HG02884 (cell line): ENCODE results near the gene NINJ1.

Source experiments
- ATAC-seq: cut with Tn5 transposase; IDR thresholded peaks from one replicate; pipeline ENCODE4 v1.9.1; 2021; ENCODE audit warnings: mild to moderate bottlenecking, moderate library complexity; ENCODE audit not compliant: unreplicated experiment

The NINJ1 gene

DNA sequence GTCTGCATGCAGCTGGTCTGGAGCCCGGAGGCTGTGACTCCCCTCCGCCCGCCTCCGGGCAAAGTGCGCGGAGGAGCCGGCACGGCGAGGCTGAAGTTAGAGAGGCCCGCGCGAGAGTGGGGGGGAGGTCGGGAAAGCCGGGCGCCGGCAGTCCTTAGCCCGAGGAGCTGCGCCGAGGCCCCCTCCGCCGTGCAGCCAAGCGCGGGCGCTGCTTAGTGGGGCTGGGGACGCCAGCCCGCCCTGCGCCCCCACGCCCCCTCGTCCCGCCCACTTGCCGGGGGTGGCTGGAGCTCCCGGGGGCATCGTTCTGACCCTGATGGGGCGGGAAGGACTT is 403 bp downstream of the NINJ1 start:
- ATAC-seq, result peak; percentile 48

DNA sequence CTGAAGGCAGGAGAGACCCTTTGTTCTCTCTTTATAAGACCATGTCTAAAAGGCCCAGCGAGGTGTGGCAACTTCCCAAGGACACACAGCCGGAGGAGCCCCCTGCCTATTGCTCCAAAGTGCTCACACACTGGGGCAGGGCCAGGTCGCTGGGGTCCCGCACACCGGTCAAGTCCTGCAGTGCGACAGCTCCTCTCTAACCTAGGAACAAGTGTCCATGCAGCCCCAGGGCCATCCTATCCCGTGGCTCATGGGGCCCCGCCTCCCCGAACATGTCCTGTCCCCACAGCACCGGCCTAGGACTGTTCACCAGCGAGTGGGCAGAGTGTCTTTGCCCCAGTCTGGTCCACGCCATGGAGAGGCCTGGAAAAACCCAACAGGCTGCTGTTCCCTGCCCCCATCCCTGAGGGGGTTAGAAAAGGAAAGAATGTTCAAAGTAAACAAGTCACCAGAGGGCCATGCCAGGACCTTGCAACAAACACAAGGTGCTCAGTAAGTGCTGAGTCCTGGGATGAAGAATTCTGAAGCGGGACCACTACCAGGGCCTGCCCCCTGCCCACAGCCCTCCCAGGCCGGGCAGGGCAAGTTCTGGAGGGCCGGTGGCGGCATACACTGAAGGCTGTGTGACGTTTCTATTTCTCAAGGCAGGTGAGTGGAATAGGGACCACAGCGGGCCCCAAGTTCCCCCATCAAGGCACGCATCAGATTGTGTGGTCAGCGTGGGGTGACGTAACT is 938 bp downstream of the NINJ1 start:
- ATAC-seq, result no peak

GRCh38 chr9:93132287-93132927 is 1.6 kb downstream of the NINJ1 start:
- ATAC-seq, result no peak

DNA sequence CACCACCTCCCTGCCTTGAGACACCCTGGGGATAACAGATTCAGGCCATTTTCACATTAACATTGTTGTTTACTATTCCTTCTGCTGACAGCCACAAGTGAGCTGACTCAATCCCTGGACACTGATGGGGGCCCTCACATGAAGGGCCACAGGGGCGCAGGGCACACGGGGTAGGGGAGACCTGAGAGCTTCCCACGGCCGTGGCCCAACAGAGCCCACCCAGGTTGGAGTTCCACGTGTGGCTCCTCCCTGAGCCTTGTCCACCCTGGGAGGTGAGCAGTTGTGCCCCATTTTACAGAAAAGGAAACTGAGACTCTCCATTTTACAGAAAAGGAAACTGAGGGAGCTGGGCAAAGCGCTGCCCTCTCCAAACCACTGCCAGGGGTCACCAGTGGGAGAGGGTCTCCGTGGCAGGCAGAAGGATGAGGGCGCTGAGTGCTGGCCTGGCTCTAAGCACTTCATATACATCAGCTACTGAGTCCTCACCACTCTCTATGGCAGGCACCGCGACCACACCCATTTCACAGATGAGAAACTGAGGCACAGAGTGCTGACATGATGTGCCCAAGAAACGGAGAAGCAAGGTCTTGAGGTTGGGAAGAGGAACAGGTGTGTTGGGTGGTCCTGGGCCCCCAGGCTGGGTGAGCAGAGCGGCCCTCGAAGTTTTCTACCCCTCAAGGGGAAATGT is 2.3 kb downstream of the NINJ1 start:
- ATAC-seq, result no peak

DNA sequence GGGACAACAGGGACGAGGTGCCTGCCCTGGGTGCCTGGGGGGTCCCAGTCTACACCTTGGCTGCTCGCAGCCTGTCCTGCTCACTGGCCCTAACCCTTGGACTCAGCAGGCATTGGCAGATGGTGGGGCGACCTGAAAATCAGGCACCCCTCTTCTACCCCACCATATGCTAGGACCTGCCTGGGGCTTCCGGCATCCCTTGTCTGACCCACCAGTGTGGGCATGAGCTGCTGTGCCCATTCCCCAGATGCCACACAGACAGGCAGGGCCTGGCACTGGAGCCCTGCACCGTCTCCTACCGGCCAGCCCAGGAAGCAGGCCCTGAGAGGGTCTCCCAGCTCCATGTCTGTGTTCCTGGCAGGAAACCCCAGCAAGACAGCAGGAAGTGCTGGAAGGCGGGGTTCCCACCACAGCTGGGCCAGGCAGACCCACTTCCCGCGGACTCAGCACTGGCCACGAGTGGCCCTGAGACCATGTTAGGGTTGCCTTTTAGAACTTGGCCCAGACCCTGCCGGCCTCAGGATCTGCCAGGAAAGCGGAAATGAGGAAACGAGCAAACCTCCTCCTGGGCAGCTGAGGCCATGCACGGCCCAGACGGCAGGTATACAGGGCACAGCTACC is 3.1 kb downstream of the NINJ1 start:
- ATAC-seq, result no peak

DNA sequence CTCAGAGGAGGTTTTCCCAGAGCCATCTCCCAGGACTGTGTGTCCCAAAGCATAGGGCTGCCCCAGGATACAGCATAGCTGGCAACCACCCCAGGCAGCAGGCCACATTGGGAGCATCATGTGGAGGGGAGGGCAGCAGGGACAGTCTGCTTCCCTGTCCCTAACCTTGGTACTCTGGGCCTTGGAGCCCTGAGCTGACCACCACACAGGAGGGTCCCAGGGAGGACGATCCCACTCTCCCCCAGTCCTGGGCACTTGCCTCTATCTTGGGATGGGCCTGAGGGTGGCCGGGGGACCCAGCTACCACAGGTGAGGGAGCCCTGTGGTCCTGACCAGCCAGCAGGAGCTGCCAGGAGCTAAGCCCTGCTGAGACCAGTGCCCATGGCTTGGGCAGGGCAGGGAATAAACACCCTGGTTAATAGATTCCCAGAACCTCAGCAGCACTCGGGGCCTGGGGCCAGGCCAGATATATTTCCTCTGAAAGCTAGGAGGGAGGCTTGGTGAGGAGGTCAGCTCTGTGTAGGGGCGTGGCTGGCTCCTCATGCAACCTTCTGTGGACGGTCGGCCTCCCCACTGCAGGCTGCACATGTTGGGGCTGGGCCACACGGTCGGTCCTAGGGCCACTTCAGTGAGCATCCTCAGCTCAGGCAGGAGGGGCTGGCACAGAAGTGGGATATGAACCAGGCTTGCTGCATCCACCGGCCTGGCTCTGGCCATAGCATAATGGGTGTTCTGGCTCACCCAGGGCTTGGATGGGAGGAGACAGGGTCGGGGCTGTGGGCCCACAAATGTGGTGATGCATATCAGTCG is 4.2 kb downstream of the NINJ1 start:
- ATAC-seq, result no peak

DNA sequence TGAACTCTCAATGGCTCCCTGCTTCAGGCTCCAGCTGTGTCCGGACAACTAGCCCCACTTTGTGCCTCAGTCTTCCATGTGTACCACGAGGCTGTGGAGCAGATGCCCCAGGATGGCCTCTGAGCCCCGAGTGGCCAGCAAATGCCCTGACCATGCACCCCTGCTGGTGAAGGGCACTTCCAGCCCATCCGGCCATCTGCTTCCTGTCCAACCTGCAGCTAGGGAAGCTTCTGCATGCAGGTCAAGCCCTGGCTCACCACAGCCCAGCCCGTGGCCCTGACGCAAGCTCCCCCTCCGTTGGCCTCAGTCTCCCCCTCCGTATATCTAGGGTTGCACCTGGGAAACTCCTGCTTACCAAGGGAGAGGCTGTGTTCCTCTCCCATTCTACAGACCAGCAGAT is 4.8 kb downstream of the NINJ1 start:
- no peak for ATAC-seq

GRCh38 chr9:93128715-93129224 is 5.3 kb downstream of the NINJ1 start:
- ATAC-seq, result no peak

DNA sequence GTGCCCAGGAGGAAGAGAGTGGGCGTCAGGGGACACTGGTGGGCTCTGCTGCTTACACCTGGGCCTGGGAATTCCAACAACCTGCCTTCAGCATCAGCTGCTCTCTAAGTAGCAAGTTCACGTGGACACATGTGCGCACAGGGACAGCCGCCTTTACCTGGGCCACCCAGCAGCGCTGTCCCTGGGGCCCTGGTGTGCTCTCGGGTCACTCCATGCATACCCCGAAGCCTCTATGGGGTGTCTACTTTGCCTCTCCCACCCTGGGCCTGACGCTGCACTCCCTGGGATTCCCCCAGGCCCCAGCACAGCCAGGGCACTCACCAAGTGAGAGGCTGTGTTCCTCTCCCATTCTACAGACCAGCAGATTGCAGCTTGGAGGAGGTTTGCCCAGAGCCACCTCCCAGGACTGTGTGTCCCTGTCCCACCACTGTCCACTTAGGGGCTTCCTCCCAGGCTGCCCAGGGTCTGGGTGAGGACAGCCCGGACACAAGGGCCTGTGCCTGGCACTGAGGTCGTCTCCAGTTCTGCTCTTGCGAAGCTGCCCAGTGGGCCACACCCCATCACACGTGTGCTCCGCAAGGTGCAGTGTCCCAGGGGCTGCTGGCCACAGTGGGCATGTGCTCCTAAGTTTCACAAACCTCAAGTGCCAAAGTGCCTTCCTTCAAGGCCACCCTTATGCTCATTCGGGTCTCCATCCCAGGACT is 5.9 kb downstream of the NINJ1 start:
- no peak for ATAC-seq

- ATAC-seq, result no peak
Measured at GRCh38 chr9:93127395-93127911, 6.6 kb downstream of the NINJ1 start.

DNA sequence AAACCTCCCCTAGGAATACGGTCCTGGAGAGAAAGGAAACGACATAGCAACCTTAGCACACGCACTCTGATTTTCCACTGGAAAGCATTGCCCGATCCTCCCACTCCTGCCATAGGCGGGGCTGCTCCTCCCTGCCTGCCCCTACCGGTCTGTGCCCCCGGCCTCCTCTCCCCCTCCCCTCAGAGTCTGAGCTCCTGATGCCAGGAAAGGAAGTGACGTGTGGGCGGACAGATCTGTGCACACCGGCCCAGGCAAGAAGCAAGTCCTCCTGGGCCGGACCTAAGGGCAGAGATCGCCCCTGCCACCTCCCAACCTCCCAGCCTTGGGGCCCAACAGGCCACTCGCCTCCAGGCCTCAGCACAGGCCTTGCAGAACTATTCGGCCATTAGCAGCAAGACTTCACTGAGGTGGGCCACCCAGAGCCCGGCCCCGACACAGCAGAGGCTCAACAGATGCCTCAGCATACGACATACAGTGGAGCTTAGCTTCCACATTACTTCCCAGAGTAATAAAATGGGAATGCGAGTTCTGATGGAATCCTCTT is 7.2 kb downstream of the NINJ1 start:
- no peak for ATAC-seq

DNA sequence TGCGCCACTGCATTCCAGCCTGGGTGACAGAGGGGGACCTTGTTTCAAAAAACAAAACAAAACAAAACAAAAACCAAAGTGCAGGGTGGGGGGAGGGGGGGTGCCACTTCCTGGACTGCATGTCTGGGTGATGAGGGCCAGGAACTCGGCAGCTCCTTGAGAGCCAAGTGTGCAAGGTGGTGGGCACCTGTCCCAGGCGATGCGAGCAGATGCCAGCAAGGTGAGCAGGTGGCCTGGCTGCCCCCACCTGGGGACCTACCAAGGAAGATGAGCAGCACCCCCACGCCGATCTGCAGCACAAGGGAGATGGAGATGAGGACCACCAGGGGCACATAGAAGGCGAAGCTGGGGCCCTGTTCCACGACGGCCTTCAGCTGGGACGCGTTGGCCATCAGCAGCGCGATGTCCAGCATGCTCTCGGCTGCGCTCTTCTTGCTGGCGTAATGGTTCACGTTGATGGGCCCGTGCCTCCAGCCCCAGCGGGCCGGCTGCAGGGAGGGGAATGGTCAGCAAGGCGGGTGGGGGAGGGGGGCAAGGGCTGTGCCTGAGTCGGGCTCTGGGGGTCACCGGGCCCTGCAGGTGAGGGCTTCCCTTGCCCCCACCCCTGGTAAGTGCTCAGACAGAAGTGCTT is 7.8 kb downstream of the NINJ1 start:
- no peak for ATAC-seq

DNA sequence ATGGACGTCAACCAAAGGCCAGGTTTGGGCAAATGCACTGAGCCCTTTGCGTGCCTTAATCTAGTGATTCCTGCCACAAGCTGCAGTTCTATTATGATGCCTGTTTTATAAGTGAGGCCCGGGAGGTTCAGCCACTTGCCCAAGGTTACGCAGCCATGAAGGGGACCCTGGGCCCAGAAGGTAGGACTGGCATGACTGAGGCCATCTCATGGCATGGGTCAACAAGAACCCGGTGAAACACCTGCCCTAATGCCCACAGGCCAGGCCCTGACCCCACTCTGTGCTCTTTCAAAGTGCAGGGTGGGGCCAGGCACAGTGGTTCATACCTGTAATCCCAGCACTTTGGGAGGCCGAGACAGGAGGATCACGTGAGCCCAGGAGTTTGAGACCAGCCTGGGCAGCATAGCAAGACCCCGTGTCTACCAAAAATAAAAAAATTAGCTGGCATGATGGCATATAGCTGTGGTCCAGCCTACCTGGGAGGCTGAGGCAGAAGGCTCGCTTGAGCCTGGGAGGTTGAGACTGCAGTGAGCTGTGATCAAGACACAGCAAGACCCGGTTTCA is 8.6 kb downstream of the NINJ1 start:
- no peak for ATAC-seq

DNA sequence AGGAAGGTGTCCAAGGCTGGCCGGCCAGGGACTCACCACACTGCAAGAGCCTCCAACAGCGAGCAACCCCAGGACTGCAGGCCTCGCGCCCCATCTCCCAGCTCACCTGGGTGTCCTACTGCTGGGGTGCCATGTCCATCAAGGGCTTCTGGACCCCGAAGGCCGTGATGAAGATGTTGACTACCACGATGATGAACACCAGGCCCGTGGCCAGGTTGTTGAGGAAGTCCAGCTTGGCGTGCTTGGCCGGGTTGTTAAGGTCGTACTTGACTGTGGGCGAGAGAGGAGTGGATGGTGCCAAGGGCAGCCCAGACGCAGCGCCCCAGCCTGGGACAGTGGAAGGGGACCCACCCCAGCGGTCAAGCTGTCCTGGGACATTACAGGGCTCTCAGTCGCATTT is 9.3 kb downstream of the NINJ1 start:
- ATAC-seq, result no peak

DNA sequence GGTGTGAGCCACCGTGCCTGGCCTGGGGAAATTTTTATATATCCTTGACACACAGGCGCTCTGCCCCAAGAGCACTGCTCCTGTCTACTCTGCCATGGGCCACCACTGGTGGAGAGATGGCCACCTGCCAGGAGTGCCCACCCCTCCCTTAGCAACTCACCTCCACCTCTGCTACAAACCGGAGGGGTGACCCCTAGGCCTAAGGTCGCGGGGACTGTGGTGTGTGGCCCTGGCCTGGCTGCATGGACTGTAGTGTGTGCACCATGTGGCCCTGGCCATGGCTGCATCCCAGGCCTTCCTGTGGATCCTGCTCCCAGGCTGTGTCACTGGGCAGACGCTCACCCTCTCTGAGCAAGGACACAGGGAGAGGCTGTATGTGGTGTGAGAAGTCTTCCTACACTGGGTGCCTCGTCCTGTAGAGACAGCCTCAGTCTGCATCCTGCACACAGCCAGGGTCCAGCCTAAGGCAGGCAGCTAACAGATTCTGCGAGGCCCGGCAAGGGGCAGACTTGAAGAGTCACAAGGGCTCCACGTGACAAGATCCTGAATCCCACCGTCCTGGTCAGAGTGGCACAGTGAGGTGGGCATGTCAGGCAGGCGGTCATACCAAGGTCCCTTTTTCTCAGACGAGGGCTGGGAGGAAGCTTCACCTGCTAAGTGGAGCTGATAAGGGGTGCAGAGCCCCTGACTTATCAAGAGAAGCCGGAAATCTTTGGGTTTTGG is 10.3 kb downstream of the NINJ1 start:
- no peak for ATAC-seq

GRCh38 chr9:93122721-93123221 is 11.3 kb downstream of the NINJ1 start:
- ATAC-seq, result no peak

GRCh38 chr9:93121316-93122241 is 12.5 kb downstream of the NINJ1 start:
- no peak for ATAC-seq
